Subcutaneous adipose tissue (tissue), 4 donors: ENCODE results near the gene PCDHGA1. TPM values are rescaled to one million over a fixed set of nuclear protein-coding genes. Genes with fewer than 3 reads are reported as not detected.

Experiments used
- CTCF ChIP-seq: fragments of 450-650 bp; IDR thresholded peaks from one replicate; pipeline ENCODE4 v1.5.1; 2016; ENCODE audit warnings: low read depth, mild to moderate bottlenecking, control low read depth, antibody characterized with exemption, moderate library complexity
- total RNA-seq, 4 donors: library from RNA; depleted of rRNA; stranded (reverse); fragments of >200 nt; gene quantifications; one replicate each; pipeline ENCODE4 v1.1.0, GENCODE V29; 2016

Gene PCDHGA1
- total RNA-seq, 4 donors from 2014 or later, result under 0.01 to 0.38 (median 0.33) TPM

GRCh38 chr5:141343242-141343952 is 13.1 kb downstream of the PCDHGA1 start, which contains the start of gene PCDHGA3:
PCDHGA3 (plus strand) TSS chr5:141343829; CDS start chr5:141344034, 205 bp downstream.
- TF ChIP-seq CTCF, result no peak

DNA sequence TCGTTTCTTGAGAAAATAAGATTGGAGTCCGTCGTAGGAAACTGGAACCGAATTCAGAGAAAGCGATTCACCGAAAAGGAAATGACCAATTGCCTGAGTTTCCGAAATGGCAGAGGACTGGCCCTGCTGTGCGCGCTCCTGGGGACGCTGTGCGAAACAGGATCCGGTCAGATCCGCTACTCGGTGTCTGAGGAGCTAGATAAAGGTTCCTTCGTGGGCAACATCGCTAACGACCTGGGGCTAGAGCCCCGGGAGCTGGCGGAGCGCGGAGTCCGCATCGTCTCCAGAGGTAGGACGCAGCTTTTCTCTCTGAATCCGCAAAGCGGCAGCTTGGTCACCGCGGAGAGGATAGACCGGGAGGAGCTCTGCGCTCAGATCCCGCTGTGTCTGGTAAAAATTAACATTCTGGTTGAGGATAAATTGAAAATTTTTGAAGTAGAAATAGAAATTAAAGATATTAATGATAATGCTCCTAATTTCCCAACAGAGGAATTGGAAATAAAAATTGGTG is 13.7 kb downstream of the PCDHGA1 start:
- TF ChIP-seq CTCF, result no peak

DNA sequence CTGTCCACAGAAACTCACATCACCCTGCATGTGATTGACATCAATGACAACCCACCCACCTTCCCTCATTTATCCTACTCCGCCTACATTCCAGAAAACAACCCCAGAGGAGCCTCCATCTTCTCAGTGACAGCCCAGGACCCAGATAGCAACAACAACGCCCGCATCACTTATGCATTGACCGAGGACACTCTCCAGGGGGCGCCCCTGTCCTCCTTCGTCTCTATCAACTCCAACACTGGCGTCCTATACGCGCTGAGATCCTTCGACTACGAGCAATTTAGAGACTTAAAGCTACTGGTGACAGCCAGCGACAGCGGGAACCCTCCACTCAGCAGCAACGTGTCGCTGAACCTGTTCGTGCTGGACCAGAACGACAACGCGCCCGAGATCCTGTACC is 15.0 kb downstream of the PCDHGA1 start:
- no peak for TF ChIP-seq CTCF

GRCh38 chr5:141349917-141350619 is 19.8 kb downstream of the PCDHGA1 start, which contains the start of gene PCDHGB1:
PCDHGB1 (plus strand) TSS chr5:141350099; CDS start chr5:141350261, 162 bp downstream.
- TF ChIP-seq CTCF, result no peak

- no peak for TF ChIP-seq CTCF
Observed at GRCh38 chr5:141351591-141351990, 21.3 kb downstream of the PCDHGA1 start.

DNA sequence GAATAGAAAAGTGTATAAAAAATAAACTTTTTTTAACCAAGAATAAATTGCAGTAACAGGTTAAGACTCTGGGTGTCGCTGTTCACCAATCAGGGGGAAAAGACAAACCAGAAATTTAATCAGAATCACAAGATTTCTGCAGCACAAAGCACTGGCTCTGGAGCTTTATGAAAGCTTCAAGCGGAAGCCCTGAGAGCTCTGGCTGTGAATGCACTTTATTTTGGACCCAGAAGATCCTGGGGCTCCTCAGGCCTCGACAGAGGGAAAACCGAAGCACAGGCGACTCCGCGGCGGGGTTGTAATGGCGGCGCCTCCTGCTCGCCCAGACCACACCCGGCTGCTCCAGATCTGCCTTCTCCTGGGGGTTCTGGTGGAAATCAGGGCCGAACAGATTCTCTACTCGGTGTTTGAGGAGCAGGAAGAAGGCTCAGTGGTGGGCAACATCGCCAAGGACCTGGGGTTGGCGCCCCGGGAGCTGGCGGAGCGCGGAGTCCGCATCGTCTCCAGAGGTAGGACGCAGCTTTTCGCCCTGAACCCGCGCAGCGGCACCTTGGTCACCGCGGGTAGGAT is 24.7 kb downstream of the PCDHGA1 start, which contains the start of gene PCDHGA4:
Gene PCDHGA4, plus strand, starts transcription at position 122 of the 570 bp plus-strand sequence. Its CDS starts 87 bp downstream, at position 209.
- TF ChIP-seq CTCF, result no peak

GRCh38 chr5:141355641-141356040 is 25.3 kb downstream of the PCDHGA1 start:
- TF ChIP-seq CTCF, result no peak
